Glomerular endothelial cell (primary cell): ENCODE data around the gene G6PC3. TPM values are rescaled to one million over a fixed set of nuclear protein-coding genes. Genes with fewer than 3 reads are reported as not detected.
"Not testable (repeated sequence)": the region's sequence is repeated elsewhere in the genome, so short reads cannot be mapped to it uniquely, and the experiment has no call there.

Experiments
- DNase-seq: peaks from one replicate; pipeline ENCODE4 v3.0.0-alpha.2; 2011; ENCODE audit warnings: low read depth, low spot score; ENCODE audit errors: extremely low read depth
- total RNA-seq: library from RNA; depleted of rRNA; stranded (reverse); fragments of >200 nt; gene quantifications from 2 replicates; pipeline ENCODE4 v1.2.3, GENCODE V29; 2015

The G6PC3 gene
- total RNA-seq, 1 donor from 2014 or later: 41.9 TPM

DNA sequence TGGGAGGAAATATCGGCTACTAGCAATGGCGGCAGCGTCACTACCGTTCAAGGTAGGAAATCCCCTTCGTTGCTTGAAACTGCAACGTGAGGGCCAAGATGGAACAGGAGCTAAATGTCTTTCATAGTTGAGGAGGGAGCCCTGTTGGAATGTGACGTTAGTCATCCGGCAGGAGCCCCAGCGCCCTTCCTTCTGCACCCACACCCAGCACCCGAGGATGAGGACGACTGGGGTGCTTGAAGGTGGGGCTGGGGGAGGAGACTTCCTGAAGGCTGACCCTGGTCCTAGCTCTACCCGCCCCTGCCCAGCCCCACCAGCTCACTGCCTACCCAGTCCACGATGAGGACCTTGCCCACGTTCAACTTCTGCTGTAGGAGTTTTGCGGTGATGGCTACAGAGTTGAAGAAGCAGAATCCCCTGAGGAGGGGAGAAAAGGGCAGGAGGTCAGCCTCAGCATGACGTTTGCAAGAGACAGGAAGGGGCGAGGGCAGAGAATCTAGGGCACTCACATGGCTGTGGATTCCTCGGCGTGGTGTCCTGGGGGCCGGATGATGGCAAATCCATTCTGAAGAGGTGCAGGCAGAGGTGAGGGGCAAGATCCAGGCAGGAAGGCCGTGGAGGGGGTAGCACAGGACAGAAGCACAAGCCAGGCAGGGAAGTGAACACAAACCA lies 11.9 kb downstream of the G6PC3 start:
- DNase-seq: no peak

DNA sequence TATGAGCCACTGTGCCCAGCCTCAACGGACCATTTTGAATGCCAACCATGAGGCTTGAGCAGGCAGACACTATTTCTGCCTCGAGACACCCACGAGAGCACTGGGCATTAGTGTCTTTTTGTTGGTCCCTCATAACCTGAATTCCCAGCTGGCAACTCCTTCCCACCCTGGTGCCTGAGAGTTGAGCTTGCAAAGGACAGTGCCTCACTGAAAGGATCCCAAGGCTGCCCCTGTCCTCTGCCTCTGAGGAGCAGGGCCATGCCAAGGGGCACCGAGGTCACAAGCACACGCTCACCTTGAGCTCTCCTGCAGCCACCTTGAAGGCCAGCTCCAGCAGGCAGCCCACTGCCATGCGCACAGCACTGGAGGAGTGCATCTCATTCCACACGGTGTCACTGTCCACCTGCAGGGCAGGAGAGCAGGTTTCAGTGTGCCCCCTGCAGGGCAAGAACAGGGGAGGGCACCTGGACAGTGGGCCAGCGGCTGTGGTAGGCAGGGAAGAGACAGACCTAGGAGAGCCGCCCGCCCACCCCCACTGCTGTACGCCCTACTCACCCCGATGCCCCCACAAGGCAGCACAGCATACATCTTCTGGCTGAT lies 12.8 kb downstream of the G6PC3 start:
- DNase-seq: no peak

DNA sequence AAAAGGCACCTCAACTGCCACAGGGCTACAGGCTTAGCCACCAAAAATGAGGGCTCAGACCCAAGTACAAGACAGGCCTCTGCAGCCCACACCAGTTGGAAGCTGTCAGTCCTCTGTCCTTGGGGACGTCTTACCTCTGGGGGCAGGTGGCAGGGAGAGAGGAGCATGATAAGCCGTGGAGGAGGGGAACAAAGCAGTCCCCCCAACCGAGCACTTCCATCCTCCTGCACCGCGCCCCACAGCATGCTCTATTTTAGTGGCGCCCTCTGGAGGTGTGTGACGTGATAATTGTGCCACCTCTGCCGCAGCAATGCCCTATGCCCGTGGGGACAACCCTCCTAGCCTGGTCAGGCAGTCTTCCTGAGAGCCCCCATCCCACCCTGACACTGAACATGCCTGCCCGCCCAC lies 13.6 kb downstream of the G6PC3 start:
- no peak for DNase-seq

DNA sequence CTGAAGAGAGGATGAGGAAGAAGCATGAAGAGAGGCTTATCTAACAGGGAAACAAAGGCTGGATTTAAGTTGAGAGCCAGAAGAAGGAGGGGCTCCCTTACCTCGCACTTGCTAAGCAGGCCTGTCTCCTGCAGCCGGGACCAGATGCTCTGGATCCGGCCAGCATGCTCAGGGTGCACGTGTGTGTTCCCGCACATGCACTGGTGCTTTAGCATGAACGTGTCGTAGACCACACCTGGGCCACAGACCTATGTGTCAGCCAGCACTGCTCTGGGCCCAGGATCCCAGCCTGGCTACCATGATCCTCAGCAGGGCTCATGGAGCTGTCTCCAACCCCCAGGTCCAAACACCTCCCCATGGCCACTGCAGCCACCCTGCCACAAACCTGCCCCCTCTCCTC lies 14.4 kb downstream of the G6PC3 start:
- DNase-seq: no peak

DNA sequence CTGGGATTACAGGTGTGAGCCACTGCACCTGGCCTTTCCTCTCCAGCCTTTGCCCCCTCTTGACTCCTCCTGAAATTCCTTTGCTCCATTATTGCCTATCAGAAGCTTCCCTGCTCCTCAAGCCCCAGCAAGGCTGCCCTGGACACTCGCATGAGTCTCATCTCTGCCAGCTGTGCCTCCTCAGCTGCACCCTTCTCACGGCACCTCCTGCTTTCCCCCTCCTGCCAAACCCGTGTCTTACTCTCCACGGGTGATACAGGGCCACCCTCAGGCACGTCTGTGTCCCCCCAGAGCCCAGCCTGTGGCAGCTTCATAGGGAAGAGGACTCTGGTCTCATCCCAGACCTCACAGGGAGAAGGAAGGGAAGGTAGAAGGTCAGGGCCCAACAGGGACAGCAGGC lies 15.4 kb downstream of the G6PC3 start:
- no peak for DNase-seq

DNA sequence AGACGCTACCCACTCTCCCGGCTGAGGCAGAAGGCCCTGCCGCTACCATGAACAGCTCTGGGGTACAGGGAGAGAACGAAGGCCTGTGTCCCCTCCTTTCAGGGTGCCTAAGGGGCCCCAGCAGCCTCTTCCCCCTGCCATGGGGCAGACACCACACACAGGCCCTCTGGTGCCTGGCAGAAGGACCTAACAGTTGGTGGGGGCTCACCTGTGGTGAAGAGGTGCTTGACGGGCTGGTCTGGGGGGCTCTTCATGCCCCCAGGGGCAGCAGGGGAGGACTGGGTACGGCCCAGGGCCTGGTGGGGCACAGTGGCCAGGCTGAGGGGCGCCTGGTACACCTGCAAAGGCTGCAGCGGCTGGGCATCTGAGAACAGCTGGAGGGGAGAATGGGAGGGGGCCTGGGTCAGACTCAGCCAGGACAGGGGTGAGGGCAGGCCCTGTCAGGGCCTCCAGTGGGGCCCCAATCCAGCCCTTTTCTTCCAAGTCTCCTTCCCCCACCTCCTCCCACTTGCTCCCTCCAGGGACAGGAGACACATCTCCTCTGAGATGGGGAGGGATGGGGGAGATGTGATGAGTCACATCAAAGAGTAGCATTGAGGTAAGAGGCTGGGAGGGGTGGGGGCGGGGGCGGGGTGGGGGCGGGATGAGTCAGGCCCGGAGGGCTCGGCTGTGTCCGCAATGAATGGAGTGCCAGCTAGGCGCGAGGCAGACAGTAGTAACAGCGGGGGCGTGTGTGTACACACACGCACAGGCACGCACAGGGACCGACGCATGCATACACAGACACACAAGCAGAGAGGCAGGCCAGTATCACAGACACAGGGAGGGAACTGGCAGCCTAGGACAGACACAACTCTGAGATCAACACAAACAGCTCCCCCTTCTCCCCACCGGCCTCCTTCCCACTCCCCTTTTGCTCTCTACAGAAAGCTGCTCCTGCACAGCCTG lies 16.1 kb downstream of the G6PC3 start:
- no peak for DNase-seq

DNA sequence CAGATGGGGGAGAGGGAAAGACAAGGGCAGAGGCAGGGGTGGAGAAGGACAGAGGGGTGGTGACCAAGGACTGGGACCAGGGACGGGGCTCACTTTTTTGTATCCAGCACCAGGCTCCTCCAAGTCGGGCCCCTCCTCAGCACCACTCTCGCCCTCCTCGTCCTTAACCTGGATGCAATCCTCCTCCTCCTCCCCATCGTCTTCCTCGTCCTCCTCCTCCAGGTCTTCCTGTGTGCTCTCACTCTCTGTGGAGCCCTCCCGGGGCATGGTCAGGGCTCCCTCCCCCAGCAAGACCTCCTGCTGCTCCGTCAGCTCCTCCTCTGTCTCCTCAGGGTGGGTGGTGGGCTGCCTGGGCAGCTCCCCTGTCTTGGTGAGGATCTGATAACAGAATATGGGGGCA lies 16.8 kb downstream of the G6PC3 start:
- no peak for DNase-seq

DNA sequence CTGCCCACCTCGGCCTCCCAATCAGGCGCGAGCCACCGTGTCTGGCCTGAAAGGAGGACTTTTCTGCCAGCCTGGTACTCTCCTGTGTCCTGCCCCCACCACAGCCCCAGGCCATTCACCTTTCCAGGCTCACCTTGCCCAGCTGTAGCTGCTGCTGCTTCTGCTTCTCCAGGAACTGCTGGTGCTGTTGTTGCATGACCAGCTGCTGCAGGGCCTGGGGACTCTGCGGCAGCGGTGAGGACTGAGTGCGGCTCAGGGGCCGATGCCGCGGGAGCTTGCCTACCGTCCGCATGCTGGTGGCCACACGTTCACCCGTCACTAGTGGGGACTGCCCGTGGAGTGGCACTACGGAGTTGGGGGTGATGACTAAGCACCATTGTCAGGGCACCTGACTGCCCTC lies 17.7 kb downstream of the G6PC3 start:
- no peak for DNase-seq

DNA sequence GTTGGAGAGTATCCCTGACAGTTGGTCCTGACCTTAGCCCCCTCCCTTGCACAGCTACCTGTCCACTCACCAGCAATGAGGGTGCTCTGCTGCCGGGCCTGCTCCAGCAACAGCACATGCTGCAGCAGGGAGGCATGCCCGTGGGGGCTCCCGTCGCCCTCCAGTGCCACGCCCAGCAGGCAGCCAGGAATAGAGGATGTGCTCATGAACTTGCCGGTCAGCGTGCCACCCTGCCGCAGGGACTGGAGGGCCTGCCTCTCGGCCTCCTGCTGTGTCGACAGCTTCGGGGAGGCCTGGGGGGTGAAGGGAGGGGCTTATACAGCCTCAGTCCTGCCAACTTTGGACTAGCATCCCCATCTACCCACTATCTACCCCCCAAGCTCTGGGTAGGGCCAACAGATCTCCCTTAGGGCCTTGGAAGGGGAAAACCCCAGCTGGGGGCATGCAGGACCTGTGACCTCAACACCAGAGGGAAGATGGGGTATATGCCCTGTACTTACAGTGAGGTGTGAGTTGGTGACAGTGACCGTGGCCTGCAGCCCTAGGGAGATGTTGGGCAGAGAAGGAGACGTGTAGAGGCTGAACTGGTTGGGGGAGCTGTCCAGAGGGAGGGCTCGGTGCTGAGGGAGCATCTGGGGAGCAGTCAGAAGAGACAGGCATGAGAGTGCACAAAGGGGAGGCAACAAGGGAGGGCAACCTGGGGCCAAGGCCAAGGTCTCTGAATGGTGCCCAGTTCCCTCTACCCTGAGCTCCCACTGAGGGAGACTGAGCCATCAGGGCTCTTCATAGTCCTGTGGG lies 20.9 kb downstream of the G6PC3 start:
- no peak for DNase-seq

DNA sequence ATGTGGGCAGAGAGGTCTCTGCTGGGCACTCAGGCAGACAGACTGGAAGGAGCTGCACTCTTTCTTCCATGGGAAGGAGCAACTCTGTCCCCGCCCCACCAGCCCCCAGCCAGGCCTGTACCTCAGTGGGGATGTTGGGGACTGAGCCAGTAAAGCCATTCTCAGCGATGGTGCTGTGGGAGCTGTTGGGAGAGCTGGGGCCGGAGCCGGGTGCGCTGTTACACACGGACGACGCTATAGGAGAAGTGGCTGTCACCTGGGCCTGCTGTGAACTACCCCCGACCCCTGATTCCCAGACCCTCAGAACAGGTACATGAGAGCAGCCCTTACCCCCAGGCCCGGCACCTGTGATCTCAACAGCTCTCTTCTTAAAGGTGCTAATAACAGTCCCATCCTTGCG lies 21.5 kb downstream of the G6PC3 start:
- DNase-seq: no peak

DNA sequence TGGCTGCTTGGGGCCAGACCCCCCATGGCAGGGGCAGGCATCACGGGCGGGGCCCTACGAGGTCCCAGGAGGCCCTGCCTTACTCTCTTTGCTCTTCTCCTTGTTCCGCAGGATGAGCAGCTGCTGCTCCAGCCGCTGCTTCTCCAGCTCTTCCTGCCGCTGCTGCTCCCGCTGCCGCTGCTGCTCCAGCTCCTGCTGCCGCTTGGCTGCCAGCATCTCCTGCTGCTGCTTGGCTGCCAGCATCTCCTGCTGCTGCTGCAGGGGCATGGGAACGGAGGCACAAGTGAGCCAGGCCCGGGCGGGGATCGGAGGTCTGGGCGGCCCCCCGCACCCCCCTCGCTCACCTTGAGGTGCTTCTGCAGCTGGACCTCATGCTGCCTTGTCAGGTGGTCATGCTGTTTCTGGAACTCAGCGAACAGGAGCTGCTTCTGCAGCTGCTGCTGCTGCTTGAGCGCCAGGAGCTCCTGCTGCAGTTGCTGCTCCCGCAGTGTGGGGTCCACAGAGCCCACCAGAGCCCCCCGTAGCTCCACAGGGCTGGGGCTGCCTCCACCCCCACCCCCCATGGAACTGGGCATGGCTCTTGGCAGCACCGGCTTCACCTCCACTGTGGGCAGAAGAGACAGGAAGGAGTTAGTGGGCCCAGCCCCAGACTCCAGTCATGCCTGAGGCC lies 22.8 kb downstream of the G6PC3 start:
- DNase-seq: no peak

DNA sequence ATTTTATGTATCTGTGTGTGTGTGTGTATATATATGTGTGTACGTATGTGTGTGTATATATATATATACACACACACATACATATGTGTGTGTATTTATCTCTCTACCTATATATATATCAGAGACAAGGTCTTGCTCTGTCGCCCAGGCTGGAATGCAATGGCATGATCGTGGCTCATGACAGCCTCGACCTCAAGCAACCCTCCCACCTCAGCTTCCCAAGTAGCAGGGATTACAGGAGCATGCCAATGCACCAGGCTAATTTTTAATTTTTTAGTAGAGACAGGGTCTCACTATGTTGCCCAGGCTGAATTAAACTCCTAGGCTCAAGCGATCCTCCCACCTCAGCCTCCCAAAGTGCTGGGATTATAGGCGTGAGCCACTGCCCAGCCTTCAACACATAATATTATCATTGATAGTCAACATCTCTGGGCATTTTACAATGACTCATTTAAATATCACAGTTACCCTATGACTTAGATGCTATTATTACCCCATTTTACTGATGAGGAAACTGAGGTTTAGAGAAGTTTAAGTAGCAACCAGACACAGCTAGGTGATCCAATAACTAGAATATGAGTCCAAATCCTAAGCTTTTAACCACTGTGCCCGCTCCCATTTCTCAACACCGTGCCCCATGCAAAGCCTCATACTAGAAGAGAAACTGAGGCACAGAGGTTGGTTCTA lies 24.3 kb downstream of the G6PC3 start:
- DNase-seq: no peak

DNA sequence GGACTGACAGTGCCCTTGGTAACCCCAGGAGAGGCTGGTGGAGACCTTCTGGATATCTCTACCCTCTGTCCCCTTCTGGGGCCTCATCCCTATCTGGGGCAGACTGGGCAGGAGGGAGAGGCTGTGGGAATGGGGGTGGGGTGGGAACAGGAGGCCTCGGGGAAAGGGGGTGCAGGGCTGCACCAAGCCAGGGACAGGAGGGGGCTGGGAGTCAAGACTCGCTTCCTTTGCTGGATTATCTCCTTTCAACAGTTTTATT lies 24.8 kb downstream of the G6PC3 start:
- DNase-seq: no peak

DNA sequence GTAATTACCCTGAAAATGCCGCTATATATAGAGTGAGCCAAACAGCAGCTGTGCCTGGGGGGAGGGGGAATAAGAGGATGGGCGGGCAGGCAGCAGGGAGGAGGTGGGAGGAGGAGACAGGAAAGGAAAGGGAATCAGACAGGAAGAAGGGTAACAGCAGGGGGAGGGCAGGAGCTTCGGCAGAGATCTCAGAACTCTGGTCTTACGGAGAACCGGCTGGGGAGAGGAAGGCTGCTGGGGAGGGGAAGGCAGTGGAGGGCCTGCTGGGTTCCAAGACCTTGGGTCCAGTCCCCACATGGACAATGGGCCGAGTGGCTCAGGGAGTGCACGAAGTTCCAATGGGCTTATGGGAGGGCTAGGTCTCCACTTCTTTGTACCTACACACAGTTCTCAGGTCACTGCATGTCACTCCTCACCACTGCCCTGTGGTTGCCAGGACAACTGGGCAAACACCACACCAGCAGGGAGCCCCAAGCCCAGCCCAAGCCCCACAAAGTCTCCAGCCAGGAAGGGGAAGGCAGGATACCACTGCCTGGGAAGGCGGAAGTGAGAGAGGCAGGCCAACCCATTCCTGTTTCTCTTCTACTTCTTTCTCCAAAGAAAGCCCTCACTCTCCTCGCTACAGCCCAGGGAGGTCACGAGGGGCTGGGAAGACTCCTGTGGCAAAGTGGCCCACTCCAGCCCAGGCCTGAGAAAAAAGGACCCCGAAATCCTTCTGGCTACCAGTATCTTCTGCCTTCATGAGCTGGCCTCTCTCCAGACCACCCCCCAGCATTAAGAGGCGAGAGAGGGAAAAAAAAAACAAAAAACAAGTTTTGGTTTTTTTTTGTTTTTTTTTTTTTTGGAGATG lies 25.3 kb downstream of the G6PC3 start:
- peak; percentile 77 for DNase-seq

DNA sequence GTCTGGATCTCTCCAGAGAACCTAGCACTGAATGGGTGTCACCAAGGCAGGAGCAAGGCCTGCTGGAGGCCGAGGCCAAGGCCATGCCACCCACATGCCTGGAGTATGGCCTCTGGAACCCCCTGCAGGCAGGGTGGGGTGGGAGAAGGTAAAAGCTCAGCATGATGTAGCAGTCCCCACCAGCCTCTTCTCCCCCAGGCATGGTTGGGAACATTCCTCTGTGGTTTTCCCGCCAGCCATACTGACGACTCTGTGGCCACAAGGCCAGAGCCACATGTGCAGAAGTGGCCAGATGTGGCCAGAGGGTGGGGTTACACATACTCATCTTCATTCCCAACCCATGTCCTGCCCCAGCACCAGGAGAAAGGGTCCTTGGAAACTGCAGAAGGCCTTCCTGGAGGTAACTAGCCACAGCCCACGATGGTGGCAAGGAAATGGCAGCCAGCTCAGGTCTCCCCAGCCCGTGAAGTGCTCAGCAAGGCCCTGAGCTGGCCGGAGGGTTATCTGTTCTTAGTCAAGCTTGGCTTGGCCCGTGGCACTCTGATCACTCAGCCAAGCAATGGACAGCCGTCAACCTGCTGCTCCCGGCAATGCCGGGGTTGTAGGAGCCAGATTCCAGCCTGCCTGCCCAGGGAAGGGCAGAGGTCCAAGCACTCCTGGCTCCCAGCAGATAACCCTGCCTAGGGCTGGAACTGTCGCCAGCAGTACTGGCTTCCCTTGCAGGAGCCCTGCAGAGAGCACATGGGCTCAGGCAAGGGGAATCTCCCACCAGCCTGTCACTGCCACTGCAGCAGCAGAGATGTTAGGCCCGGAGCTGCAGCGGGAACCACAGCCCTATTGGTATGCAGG lies 26.8 kb downstream of the G6PC3 start:
- no peak for DNase-seq

DNA sequence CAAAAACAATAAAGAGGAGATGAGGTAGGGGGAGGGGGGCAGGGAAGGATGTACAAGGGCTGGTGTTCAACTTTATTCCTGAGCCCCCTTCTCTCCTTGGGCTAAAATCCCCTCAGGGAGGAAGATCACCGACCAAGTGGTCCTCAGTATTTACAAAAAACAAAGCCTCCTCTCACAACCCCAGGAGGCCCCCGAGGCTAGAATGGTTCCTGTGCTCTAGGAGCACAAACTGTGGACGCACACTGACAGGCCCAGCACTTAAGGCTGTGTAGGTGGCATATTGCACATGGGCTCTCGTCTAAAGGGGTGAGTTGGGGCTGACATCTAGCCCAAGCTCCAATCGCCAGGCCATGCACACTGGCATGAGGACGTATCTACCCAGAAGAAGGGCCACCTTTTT lies 31.3 kb downstream of the G6PC3 start:
- not testable (repeated sequence) for DNase-seq

DNA sequence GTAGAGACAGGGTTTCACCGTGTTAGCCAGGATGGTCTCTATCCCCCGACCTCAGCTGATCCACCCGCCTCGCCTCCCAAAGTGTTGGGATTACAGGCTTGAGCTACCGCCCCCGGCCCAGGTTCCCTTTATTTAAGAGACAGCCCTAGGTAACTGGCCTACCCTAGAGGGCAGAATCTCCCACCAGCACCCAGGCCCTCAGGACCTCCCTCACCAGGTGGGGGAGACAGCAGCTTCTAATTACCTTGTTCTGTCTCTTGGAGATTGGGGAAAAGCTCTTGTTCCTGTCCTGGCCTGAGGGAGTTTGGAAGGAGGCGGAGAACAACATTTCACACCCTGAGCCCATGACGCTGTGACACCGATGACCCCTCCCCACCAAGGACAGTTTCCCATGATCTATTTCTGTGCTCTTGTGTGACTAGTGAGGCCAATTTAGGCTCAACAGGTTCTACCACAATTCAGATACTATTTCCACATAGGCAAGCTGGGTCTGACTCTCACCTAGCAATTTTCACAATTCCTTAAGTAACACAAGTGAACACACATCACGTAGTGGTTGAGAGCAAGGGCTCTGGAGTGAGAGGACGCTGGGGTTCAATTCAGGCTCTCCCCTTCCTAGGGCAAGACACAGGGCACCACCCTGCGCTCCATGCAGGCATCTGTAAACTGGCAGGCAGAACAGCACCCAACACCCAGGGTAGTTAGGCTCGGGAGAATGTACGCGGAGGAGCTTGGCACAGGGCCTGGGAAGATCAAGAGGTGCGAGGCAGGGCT lies 32.5 kb downstream of the G6PC3 start:
- no peak for DNase-seq

DNA sequence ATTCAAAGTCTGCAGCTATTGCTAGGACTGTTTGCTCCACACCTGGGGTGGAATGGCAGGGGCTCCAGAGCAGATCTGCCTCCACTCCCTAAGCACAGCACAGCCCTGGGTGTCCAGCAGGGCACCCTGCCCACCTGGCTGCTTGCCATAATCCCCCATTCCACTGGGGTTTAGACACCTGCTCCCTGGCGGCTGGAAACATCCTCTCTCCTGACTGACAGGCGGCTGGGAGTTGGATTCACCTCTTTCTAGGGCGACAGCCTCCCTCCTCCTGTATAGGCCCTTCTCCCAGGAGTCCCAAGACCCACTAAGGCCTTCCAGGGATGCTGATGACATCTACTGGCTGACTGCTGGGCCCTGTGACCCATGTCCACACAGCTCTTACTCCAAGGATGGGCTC lies 34.9 kb downstream of the G6PC3 start:
- no peak for DNase-seq
